Lower leg skin (tissue), 4 donors: ENCODE results near the gene FGF18. TPM values are rescaled to one million over a fixed set of nuclear protein-coding genes. Genes with fewer than 3 reads are reported as not detected.

Source experiments
- DNase-seq, 2 donors: peaks; one replicate each; pipeline ENCODE4 v3.0.0-alpha.2; 2019; ENCODE audit warnings: low spot score in 2 of 2
- H3K4me3 ChIP-seq: fragments of 200-600 bp; sonication (generic); 2 replicates; pipeline ENCODE4 v1.5.1; 2017; ENCODE audit warnings: mild to moderate bottlenecking, low read depth; ENCODE audit not compliant: poor library complexity, severe bottlenecking
- CTCF ChIP-seq, 3 donors: fragments of 450-650 bp; IDR thresholded peaks; one replicate each; pipeline ENCODE4 v1.5.1; 2016; ENCODE audit warnings: antibody characterized with exemption in 3 of 3, mild to moderate bottlenecking in 3 of 3, moderate library complexity in 2 of 3
- POLR2A ChIP-seq, 2 donors: fragments of 450-650 bp; IDR thresholded peaks; one replicate each; pipeline ENCODE4 v1.6.1; 2016 to 2017; ENCODE audit warnings: antibody characterized with exemption in 2 of 2, mild to moderate bottlenecking in 1 of 2, moderate library complexity in 1 of 2
- WGBS, 2 donors: methylation state at CpG; one replicate each; pipeline ENCODE4 v1.1.5; 2018; 5-methylcytosine and 5-hydroxymethylcytosine counted together
- intact Hi-C: fragments of 100-400 bp; cut with DNase I; formaldehyde crosslinking; loops from one replicate; pipeline ENCODE4 v1.15.0; 2023; ENCODE audit warnings: low total_unique reads
- total RNA-seq, 4 donors: library from RNA; depleted of rRNA; stranded (reverse); fragments of >200 nt; gene quantifications; one replicate each; pipeline ENCODE4 v1.1.0, GENCODE V29; 2016

The FGF18 gene
- total RNA-seq, 4 donors from 2014 or later: 0.27 to 2.5 TPM; not detected in 2

- no peak overlapping the region for H3K4me3 ChIP-seq
- 80 to 87% methylated on average over 9 of the region's 9 CpGs for WGBS, 2 donors
- intact Hi-C loops: loop anchor here (10.0 kb wide), 1 partner anchor 640 kb away; no protein-coding TSS in a partner anchor
- DNase-seq: peak in 1 of 2 donors; percentile 43
- TF ChIP-seq CTCF (IDR thresholded peaks at IDR 0.05) (no peak), POLR2A (IDR thresholded peaks at IDR 0.05) (no peak)
These were observed 4.2 kb upstream of the FGF18 start for GRCh38 chr5:171415115-171415730.

DNA sequence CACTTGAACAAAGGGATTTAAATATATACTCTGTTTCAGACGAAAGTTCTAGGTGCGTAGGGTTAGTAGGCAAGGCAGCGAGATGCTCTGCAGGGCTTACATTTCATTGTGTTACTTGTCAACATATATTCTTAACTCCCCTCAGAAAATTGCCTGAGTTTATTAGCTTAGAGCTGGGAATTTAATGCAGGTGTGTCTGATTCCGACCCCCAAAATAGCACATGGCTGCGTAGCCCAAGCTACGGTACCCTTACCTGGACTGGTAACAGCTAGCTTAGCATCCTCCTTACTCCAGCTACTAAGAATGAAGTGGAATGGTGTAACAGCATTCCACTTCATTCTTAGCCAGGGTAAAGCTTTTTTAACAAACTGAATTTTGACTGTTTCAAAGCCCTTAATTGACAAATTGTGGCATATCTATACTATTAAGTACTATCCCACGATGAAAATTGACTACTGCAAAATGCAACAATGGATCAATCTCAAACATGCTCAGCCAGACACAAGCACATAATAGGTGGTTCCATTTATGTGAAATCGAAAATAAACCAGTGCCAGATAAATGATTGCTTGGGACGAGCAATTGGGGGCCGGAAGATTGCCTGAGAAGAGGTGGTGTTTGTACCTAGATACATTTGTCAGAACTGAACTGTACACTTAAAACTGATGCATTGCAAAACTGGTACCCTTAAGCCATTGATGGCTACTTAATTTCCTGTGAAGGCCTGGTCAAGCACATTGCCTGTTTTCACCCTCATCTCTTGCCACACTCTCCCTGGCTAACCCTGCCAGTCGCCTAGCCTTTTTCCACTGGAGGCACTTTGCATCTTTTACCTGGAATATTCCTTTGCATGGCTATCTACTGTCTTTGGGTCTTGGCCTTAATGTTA, 3.0 kb upstream of the FGF18 start:
- H3K4me3 ChIP-seq: no peak overlapping the region
- intact Hi-C loops: loop anchor here (10.0 kb wide), 1 partner anchor 638 kb away; no protein-coding TSS in a partner anchor
- 87 to 90% methylated on average over 11 of the region's 11 CpGs for WGBS, 2 donors
- peak in 1 of 2 donors; percentile 36 for DNase-seq
- TF ChIP-seq POLR2A (IDR thresholded peaks at IDR 0.05) (no peak), CTCF (IDR thresholded peaks at IDR 0.05) (no peak)

- WGBS, 2 donors: 12 to 21% methylated on average over 18 to 26 of the region's 26 CpGs
- no peak overlapping the region for H3K4me3 ChIP-seq
- peak; percentile 50 to 93 for DNase-seq
- intact Hi-C loops: loop anchor here (10.0 kb wide), 1 partner anchor 636 kb away; no protein-coding TSS in a partner anchor
- TF ChIP-seq POLR2A (IDR thresholded peaks at IDR 0.05) (no peak), CTCF (IDR thresholded peaks at IDR 0.05) (peak in 1 of 3 donors; percentile 63)
These were observed 998 bp upstream of the FGF18 start for GRCh38 chr5:171418316-171418981.

- no peak overlapping the region for H3K4me3 ChIP-seq
- WGBS, 2 donors: 1 to 4% methylated on average over 12 to 66 of the region's 95 CpGs
- intact Hi-C loops: loop anchor here (5.0 to 10.0 kb wide), 2 partner anchors 487 to 635 kb away; no protein-coding TSS in a partner anchor
- DNase-seq: peak in 1 of 2 donors; percentile 85
- no peak for TF ChIP-seq POLR2A (IDR thresholded peaks at IDR 0.05)
- no peak for TF ChIP-seq CTCF (IDR thresholded peaks at IDR 0.05)
These were observed 412 bp downstream of the FGF18 start for GRCh38 chr5:171419688-171420430.
